ENCODE measurements around the gene PLXDC2.

The PLXDC2 gene

GRCh38 chr10:20147684-20148083 lies 331.5 kb downstream of the PLXDC2 start:
- H3K27me3 ChIP-seq (ENCODE audit: control insufficient read depth, insufficient read depth, low read length): no peaks in the 10 kb centered on the region
- no peaks in the 10 kb centered on the region for H3K36me3 ChIP-seq (ENCODE audit: insufficient read depth, low read length)
- no peak overlapping the region for H3K4me3 ChIP-seq (ENCODE audit: low read length)
- no peaks in the 10 kb centered on the region for H3K4me1 ChIP-seq (ENCODE audit: control insufficient read depth, insufficient read depth, low read length)
- H3K4me2 ChIP-seq (ENCODE audit: low read length): no peak overlapping the region
- H3K9me3 ChIP-seq (replicated peaks; ENCODE audit: low read length): no peaks in the 10 kb centered on the region
- H3K9ac ChIP-seq (ENCODE audit: low read depth, low read length): no peak overlapping the region

- H3K9me3 ChIP-seq (replicated peaks; ENCODE audit: low read length): no peaks in the 10 kb centered on the region
- H3K36me3 ChIP-seq (ENCODE audit: insufficient read depth, low read length): no peaks in the 10 kb centered on the region
- no peak overlapping the region for H3K4me2 ChIP-seq (ENCODE audit: low read length)
- H3K4me1 ChIP-seq (ENCODE audit: control insufficient read depth, insufficient read depth, low read length): no peaks in the 10 kb centered on the region
- H3K9ac ChIP-seq (ENCODE audit: low read depth, low read length): no peak overlapping the region
- H3K27me3 ChIP-seq (ENCODE audit: control insufficient read depth, insufficient read depth, low read length): no peaks in the 10 kb centered on the region
- no peak overlapping the region for H3K4me3 ChIP-seq (ENCODE audit: low read length)
Observed at GRCh38 chr10:20156511-20156910, 340.3 kb downstream of the PLXDC2 start.

- H3K9me3 ChIP-seq (replicated peaks; ENCODE audit: low read length): no peaks in the 10 kb centered on the region
- no peak overlapping the region for H3K4me3 ChIP-seq (ENCODE audit: low read length)
- no peak overlapping the region for H3K9ac ChIP-seq (ENCODE audit: low read depth, low read length)
- no peaks in the 10 kb centered on the region for H3K27me3 ChIP-seq (ENCODE audit: control insufficient read depth, insufficient read depth, low read length)
- H3K4me2 ChIP-seq (ENCODE audit: low read length): no peak overlapping the region
- H3K36me3 ChIP-seq (ENCODE audit: insufficient read depth, low read length): no peaks in the 10 kb centered on the region
- H3K4me1 ChIP-seq (ENCODE audit: control insufficient read depth, insufficient read depth, low read length): no peaks in the 10 kb centered on the region
Observed at GRCh38 chr10:20157314-20157713, 341.1 kb downstream of the PLXDC2 start.

- no peak overlapping the region for H3K9ac ChIP-seq (ENCODE audit: low read depth, low read length)
- no peaks in the 10 kb centered on the region for H3K36me3 ChIP-seq (ENCODE audit: insufficient read depth, low read length)
- no peak overlapping the region for H3K4me3 ChIP-seq (ENCODE audit: low read length)
- H3K4me1 ChIP-seq (ENCODE audit: control insufficient read depth, insufficient read depth, low read length): no peaks in the 10 kb centered on the region
- H3K9me3 ChIP-seq (replicated peaks; ENCODE audit: low read length): no peaks in the 10 kb centered on the region
- no peak overlapping the region for H3K4me2 ChIP-seq (ENCODE audit: low read length)
- no peaks in the 10 kb centered on the region for H3K27me3 ChIP-seq (ENCODE audit: control insufficient read depth, insufficient read depth, low read length)
Observed at GRCh38 chr10:20158086-20158485, 341.9 kb downstream of the PLXDC2 start.

GRCh38 chr10:20162123-20162522 lies 345.9 kb downstream of the PLXDC2 start:
- Histone ChIP-seq H3K4me1 (ENCODE audit: control insufficient read depth, insufficient read depth, low read length) (no peaks in the 10 kb centered on the region), H3K4me3 (ENCODE audit: low read length) (no peak overlapping the region), H3K9ac (ENCODE audit: low read depth, low read length) (no peak overlapping the region), H3K9me3 (replicated peaks; ENCODE audit: low read length) (no peaks in the 10 kb centered on the region), H3K36me3 (ENCODE audit: insufficient read depth, low read length) (no peaks in the 10 kb centered on the region), H3K27me3 (ENCODE audit: control insufficient read depth, insufficient read depth, low read length) (no peaks in the 10 kb centered on the region), H3K4me2 (ENCODE audit: low read length) (no peak overlapping the region)

- H3K9ac ChIP-seq (ENCODE audit: low read depth, low read length): no peak overlapping the region
- H3K36me3 ChIP-seq (ENCODE audit: insufficient read depth, low read length): no peaks in the 10 kb centered on the region
Observed at GRCh38 chr10:20166096-20166675, 350.0 kb downstream of the PLXDC2 start.

GRCh38 chr10:20170661-20171060 lies 354.4 kb downstream of the PLXDC2 start:
- Histone ChIP-seq H3K4me3 (ENCODE audit: low read length) (no peak overlapping the region), H3K4me2 (ENCODE audit: low read length) (no peak overlapping the region), H3K36me3 (ENCODE audit: insufficient read depth, low read length) (no peaks in the 10 kb centered on the region), H3K9me3 (replicated peaks; ENCODE audit: low read length) (no peaks in the 10 kb centered on the region), H3K27me3 (ENCODE audit: control insufficient read depth, insufficient read depth, low read length) (no peaks in the 10 kb centered on the region), H3K4me1 (ENCODE audit: control insufficient read depth, insufficient read depth, low read length) (no peaks in the 10 kb centered on the region), H3K9ac (ENCODE audit: low read depth, low read length) (no peak overlapping the region)

More at GRCh38 chr10:20166096-20166675, 350.0 kb downstream of the PLXDC2 start:
- H3K4me1 ChIP-seq (ENCODE audit: control insufficient read depth, insufficient read depth, low read length): no peaks in the 10 kb centered on the region
- no peak overlapping the region for H3K4me2 ChIP-seq (ENCODE audit: low read length)
- H3K27me3 ChIP-seq (ENCODE audit: control insufficient read depth, insufficient read depth, low read length): no peaks in the 10 kb centered on the region
- H3K4me3 ChIP-seq (ENCODE audit: low read length): no peak overlapping the region
- no peaks in the 10 kb centered on the region for H3K9me3 ChIP-seq (replicated peaks; ENCODE audit: low read length)

- Histone ChIP-seq H3K4me1 (ENCODE audit: control insufficient read depth, insufficient read depth, low read length) (no peaks in the 10 kb centered on the region), H3K9me3 (replicated peaks; ENCODE audit: low read length) (no peaks in the 10 kb centered on the region), H3K4me2 (ENCODE audit: low read length) (no peak overlapping the region), H3K4me3 (ENCODE audit: low read length) (no peak overlapping the region), H3K27me3 (ENCODE audit: control insufficient read depth, insufficient read depth, low read length) (no peaks in the 10 kb centered on the region), H3K36me3 (ENCODE audit: insufficient read depth, low read length) (no peaks in the 10 kb centered on the region), H3K9ac (ENCODE audit: low read depth, low read length) (no peak overlapping the region)
Observed at GRCh38 chr10:20173046-20173445, 356.8 kb downstream of the PLXDC2 start.

- no peak overlapping the region for H3K4me2 ChIP-seq (ENCODE audit: low read length)
- no peaks in the 10 kb centered on the region for H3K36me3 ChIP-seq (ENCODE audit: insufficient read depth, low read length)
- H3K4me3 ChIP-seq (ENCODE audit: low read length): no peak overlapping the region
- no peaks in the 10 kb centered on the region for H3K27me3 ChIP-seq (ENCODE audit: control insufficient read depth, insufficient read depth, low read length)
- no peaks in the 10 kb centered on the region for H3K9me3 ChIP-seq (replicated peaks; ENCODE audit: low read length)
- H3K4me1 ChIP-seq (ENCODE audit: control insufficient read depth, insufficient read depth, low read length): no peaks in the 10 kb centered on the region
- no peak overlapping the region for H3K9ac ChIP-seq (ENCODE audit: low read depth, low read length)
Observed at GRCh38 chr10:20175719-20176118, 359.5 kb downstream of the PLXDC2 start.

- Histone ChIP-seq H3K9me3 (replicated peaks; ENCODE audit: low read length) (no peaks in the 10 kb centered on the region), H3K4me1 (ENCODE audit: control insufficient read depth, insufficient read depth, low read length) (no peaks in the 10 kb centered on the region), H3K9ac (ENCODE audit: low read depth, low read length) (no peak overlapping the region), H3K36me3 (ENCODE audit: insufficient read depth, low read length) (no peaks in the 10 kb centered on the region), H3K4me2 (ENCODE audit: low read length) (no peak overlapping the region), H3K27me3 (ENCODE audit: control insufficient read depth, insufficient read depth, low read length) (no peaks in the 10 kb centered on the region), H3K4me3 (ENCODE audit: low read length) (no peak overlapping the region)
Observed at GRCh38 chr10:20180766-20181165, 364.5 kb downstream of the PLXDC2 start.

- Histone ChIP-seq H3K27me3 (ENCODE audit: control insufficient read depth, insufficient read depth, low read length) (no peaks in the 10 kb centered on the region), H3K9ac (ENCODE audit: low read depth, low read length) (no peak overlapping the region)
Observed at GRCh38 chr10:20181434-20181833, 365.2 kb downstream of the PLXDC2 start.

GRCh38 chr10:20185116-20185515 lies 368.9 kb downstream of the PLXDC2 start:
- Histone ChIP-seq H3K36me3 (ENCODE audit: insufficient read depth, low read length) (no peaks in the 10 kb centered on the region), H3K4me3 (ENCODE audit: low read length) (no peak overlapping the region)

More at GRCh38 chr10:20181434-20181833, 365.2 kb downstream of the PLXDC2 start:
- no peak overlapping the region for H3K4me3 ChIP-seq (ENCODE audit: low read length)
- no peaks in the 10 kb centered on the region for H3K36me3 ChIP-seq (ENCODE audit: insufficient read depth, low read length)
- no peak overlapping the region for H3K4me2 ChIP-seq (ENCODE audit: low read length)
- H3K9me3 ChIP-seq (replicated peaks; ENCODE audit: low read length): no peaks in the 10 kb centered on the region
- H3K4me1 ChIP-seq (ENCODE audit: control insufficient read depth, insufficient read depth, low read length): no peaks in the 10 kb centered on the region

More at GRCh38 chr10:20185116-20185515, 368.9 kb downstream of the PLXDC2 start:
- no peaks in the 10 kb centered on the region for H3K27me3 ChIP-seq (ENCODE audit: control insufficient read depth, insufficient read depth, low read length)
- no peak overlapping the region for H3K4me2 ChIP-seq (ENCODE audit: low read length)
- no peak overlapping the region for H3K9ac ChIP-seq (ENCODE audit: low read depth, low read length)
- no peaks in the 10 kb centered on the region for H3K9me3 ChIP-seq (replicated peaks; ENCODE audit: low read length)
- no peaks in the 10 kb centered on the region for H3K4me1 ChIP-seq (ENCODE audit: control insufficient read depth, insufficient read depth, low read length)
